Stimulated activated CD8-positive, alpha-beta memory T cell treated with anti-CD3 and anti-CD28 coated beads, Interleukin-7, amount 100 ng/mL, for 1 hour (primary cell): ENCODE measurements around the gene DHRS3.

ENCODE experiments used
- DNase-seq, 2 donors: peaks; one replicate each; pipeline ENCODE4 v3.0.0-alpha.2; 2020; ENCODE audit warnings: low read depth in 2 of 2

DHRS3 gene

GRCh38 chr1:12617511-12617900, 504 bp downstream of the DHRS3 start:
- no peak for DNase-seq

DNA sequence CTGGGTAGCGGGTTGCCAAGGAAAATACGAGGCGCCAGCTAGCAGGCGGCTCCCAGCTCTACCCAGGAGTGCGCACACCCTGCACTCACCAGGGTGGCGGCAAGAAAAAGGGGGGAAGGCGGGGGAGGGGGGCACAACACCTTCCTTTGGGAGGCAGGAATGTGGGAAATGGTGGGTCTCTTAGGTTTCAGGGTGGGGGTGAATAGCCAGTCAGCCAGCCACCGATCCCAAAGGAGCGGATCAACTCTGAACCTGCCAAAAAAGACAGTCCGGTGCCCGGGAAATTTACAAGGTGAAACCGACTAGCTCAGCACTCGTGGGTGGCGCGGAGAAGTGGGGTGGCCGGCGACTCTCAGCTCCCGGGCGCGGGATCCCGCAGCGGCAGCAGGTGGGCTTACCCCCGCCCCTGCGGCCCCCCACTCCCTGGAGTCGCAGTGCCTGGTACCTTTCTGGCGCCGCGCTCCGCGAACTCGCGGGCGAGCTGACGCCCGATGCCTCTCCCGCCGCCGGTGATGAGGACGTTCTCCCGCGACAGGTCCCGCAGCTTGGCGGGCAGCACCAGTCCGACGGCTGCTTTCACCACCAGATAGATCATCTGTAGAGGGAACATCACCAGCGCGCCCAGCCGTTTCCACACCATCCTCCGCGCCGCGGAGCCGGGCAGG, 1.2 kb downstream of the DHRS3 start:
- DNase-seq = no peak

GRCh38 chr1:12615865-12616708, 1.9 kb downstream of the DHRS3 start:
- no peak for DNase-seq

DNA sequence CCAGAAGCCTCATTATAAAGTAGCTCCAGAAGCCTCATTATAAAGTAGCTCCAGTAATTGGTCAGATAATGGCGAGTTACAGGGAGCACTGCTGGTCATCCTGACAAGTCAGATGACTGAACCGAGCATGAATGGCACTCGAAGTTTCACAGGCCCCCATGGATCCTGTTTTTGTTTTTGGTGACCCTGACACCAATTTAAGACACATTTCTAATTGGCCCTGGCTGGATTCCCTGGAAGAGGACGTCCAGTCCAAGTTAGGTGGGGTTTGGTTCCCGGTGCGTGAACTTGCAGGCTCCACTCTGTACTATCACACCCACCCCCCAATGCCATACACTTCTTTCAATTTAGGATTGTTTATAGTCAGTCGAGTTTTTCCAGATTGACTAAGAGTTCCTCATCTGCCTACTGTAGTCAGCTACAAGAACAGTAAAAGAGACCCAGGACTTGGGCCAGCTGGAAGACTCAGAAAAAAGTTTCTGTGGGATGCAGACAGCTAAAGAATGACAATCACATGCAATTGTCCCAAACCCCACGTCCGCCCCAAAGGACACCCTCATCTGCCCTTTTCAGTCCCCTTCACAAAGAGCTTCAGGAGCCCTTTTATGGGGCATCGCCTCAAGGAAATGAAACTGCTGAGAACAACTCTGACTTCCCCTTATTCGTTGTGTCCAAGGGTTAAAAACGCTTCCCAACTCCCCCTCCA, 2.7 kb downstream of the DHRS3 start:
- DNase-seq = no peak

DNA sequence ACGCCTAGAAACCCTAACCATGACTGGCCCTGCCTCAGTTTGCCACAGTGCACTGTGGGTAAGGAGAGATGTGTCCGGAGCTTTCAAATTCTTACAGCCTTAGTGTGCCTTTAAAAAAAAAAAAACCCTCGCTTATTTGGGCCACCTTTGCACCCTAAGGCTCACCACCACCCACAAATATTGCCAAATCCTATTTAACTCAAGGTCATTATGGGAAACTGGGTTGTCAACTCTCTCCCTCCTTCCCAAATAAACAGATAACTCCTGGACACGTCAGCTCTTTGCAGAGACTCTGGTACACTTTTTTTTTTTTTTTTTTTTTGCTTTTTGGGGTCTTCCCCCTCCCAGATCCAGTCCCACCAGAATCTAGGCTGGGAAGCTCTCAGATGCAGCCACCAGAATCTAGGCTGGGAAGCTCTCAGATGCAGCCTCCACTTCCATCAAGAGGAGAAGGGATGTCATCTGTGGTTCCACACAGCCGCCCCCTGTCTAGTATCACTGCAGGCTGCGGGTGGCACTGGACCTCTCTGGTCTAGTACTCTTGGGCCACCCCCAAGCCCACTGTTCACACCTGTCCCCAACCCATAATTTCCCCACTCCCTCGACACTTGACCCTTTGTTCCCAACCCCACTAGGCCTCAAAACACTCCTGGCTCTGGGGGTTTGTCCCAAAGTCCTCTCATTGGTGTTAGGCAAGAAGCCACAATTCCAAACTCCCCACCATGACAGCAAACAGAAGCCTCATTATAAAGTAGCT, 3.4 kb downstream of the DHRS3 start:
- no peak for DNase-seq

DNA sequence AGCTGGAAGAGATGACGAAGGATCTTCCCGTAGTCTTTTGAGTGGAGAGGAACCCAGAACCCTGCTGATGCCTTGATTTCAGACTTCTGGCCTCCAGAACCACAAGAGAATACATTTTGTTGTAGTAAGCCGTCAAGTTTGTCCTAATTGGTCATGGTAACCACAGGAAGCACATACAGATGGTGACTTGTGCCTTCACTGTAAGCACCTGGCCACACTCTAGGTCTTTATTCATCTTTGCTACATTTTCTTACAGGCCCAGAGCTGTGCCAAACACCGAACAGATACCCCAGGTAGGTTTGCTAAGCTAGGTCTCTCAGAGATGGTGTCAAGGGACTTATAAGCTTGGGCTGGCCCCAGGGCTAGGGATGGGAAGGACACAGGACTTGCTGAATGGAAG, 4.8 kb downstream of the DHRS3 start:
- DNase-seq = no peak

DNA sequence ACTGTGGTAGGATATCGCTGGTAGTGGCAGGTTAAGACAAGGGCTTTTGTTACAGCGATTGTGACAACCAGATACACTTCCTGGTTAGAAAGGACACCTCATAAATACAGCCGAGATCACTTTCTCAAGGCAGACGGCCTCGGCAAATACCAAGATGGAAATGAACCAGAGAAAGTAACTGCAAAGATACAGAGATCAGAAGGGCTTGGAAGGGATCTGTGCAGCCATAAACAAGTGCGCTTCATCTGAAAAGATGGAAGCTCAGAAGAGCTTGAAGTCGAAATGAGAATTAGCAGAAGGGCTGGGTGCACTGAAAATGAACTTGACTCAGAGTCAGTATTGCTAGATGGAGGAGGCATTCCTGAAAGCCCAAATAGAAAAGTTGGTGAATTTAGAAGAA, 7.1 kb downstream of the DHRS3 start:
- DNase-seq = no peak

GRCh38 chr1:12610305-12610935, 7.6 kb downstream of the DHRS3 start:
- no peak for DNase-seq

DNA sequence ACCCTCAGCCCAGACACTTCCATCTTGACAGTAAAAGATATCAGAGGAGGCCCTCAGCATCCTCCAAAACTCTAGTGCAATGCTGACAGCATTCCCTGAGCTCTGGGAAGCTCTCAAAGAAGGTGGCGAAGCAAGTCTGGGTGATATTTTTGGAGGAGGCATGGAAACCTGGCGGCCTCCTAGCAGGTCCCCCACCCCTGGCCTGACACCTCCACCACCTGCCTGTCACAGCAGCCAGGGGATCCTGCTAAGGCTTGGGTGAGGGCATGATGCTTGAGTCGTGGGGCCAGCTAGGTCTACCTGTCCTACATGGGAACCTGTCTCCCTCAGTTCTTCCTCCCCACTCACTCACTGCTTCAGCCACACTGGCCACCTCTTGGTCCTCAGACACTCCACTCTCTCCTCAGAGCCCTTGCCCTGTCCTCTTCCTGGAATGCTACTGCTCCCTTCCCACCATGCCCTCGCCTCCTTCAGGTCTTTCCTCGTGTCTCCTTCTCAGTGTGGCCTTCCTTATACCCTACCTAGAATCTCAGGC, 8.5 kb downstream of the DHRS3 start:
- DNase-seq = no peak

- DNase-seq = no peak
These were observed 9.6 kb downstream of the DHRS3 start for GRCh38 chr1:12608311-12608957.

DNA sequence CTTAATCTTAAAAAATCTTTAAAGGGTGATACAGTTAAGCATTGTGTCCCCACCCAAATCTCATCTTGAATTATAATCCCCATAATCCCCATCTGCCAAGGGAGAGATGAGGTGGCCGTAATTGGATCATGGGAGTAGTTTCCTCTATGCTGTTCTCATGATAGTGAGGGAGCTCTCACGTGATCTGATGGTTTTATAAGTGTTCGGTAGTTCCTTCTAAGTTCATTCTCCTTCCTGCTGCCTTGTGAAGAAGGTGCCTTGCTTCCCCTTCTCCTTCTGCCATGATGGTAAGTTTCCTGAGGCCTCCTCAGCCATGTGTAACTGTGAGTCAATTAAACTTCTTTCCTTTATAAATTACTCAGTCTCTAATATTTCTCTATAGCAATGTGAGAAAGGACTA, 10.7 kb downstream of the DHRS3 start:
- DNase-seq = no peak

DNA sequence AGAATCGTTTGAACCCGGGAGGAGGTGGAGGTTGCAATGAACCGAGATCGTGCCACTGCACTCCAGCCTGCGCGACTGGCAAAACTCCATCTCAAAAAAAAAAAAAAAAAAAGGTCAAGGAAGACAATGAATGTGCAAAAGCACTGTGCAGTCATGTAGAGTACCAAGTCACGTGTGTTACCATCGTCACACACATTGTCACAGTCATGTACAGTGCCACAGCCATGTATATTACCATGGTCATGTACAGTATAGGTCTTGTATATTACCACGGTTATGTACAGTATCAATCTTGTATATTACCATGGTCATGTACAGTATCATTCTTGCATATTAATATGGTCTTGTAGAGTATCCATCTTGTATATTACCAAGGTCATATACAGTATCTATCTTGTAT, 13.0 kb downstream of the DHRS3 start:
- DNase-seq = no peak

DNA sequence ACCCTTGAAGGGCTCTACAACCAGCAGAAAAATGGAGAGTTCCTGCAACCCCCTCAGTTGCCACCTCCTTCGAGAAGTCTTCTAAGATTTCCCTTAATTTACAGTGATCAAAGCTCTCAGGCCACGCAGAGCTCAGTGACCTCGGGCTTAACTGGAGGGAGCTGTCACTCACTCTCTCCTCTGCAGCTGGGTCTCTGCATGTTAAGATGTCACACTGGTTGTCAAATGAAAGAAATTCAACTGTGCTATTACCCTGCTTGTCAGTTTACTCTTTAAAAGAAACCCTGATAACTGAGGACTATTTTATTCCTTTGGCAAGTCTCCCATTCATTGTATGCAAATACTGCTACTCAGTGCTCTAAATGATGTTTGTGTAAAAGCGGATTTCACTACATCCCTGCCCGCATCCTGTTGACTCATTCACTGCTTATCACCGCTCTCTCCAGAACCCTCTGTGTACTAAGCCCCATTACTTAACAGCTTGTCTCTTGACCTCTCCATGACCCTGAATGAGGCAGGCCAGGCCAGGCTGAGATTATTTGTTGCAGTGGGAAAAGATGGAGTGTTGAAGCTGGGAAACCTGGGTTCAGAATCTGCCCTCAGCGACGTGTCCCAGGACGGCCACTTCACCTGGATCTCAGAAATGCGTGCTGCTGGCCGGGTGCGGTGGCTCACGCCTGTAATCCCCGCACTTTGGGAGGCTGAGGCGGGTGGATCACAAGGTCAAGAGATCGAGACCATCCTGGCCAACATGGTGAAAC, 13.7 kb downstream of the DHRS3 start:
- DNase-seq = no peak

- DNase-seq = no peak
These were observed 14.8 kb downstream of the DHRS3 start for GRCh38 chr1:12603224-12603623.

DNA sequence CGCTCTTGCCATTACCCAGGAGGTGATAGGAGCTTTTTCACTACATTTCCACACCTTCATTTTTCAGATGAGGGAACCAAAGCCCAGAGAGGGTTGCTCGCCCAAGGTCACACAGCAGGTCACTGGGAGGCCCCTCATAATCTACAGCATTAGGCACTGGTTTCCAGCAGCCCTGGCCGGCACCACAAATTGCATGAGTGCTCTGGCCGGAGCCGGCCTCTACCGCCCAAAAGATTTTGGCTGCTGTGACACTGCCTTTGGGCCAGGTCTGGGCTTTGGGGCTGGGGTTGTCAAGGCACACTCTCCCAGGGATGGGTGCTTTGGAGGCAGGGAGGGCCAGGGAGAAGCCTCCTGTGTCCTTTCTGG, 15.4 kb downstream of the DHRS3 start:
- DNase-seq = no peak

DNA sequence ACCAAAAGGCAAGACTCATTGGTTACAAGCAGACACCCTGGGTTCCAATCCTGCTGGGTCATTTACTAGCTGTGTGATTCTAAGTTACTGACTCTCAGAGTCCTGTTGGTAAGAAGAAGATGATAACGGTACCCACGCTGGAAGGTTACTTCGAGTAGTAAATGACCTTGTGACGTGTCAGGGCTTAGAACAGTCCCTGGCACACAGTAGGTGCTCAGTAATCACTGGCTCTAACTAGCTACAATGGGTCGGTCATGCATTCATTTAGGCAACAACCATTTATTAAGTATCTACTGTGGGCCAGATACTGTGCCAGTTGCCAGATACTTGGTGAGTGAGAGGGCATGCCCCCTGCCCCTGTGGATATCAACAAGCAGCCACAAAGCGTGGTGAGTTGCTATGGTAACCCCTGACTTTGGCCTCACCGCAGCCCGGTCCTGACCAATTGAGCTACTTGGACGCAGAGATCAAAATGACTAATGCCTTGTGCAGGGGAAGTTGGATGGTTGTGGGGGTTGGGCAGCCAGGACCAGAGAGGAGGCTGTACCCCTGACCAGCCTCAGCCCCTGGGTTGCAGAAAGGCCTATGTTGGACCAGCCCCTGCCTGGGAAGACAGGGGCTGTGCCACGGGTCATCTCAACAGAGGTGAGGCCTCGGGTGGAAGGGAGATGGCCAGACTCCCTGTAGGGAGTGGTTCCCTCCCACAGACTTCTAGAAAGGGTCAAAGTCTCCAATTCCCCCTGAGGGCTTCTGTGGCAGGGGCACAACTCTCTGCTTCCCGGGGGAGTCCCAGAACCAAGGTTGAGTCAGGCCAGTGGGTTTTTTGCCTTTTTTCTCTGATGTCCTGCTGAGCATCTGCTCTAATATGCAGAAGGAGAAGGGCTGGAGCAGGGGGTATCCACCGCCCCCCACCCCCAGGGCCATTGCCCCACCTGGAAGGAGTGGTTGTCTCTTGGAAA, 16.0 kb downstream of the DHRS3 start:
- no peak for DNase-seq

- peak in 1 of 2 donors; percentile 43 for DNase-seq
These were observed 17.0 kb downstream of the DHRS3 start for GRCh38 chr1:12600880-12601633.

DNA sequence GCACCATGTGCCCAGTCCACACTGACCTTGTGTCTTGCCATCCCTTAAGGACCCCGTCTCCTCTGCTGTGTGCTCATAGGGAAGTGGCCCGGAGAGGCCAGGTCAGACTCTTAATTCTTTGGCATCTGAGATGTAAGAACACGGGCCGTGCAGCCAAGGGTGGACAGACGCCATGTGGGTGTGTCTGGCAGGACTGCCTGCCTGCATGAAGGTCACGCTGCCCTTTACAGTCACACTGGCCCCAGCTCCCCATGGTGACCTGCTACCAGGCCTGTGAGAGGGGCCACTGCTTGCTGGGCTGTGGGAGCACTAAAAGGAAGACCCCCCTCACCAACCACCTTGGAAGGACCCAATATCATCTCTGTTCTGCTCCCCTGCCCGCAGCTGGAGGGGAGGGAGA, 17.7 kb downstream of the DHRS3 start:
- no peak for DNase-seq
